Measurements from ENCODE around the gene GSTO2.
A peak's percentile ranks its signal among the peaks of the same experiment; 100 is the strongest.
"Not testable (repeated sequence)": the region's sequence is repeated elsewhere in the genome, so short reads cannot be mapped to it uniquely, and the experiment has no call there.

Gene GSTO2

GRCh38 chr10:104247513-104248146 lies 21.4 kb upstream of the GSTO2 start:
- H3K4me1 Mint-ChIP-seq, result peaks cover 17% of the 10 kb centered on the region
- no peak overlapping the region for H3K27ac Mint-ChIP-seq
- H3K27me3 Mint-ChIP-seq, result peaks cover 32% of the 10 kb centered on the region
- ATAC-seq (peak; percentile 88), DNase-seq (no peak)
- no peaks in the 10 kb centered on the region for H3K9me3 Mint-ChIP-seq
- H3K4me3 Mint-ChIP-seq, result peak overlapping the region; percentile 19 to 55

DNA sequence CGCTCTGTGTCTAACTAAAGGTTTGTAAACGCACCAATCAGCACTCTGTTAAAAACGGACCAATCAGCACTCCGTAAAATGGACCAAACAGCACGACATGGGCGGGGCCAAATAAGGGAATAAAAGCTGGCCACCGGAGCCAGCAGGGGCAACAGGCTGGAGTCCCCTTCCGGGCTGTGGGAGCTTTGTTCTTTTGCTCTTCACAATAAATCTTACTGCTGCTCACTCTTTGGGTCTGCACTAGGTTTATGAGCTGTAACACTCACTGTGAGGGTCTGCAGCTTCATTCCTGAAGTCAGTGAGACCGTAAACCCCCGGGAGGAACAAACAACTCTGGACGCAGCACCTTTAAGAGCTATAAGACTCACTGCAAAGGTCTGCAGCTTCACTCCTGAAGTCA lies 20.1 kb upstream of the GSTO2 start:
- H3K27ac Mint-ChIP-seq, DNase-seq: not testable (repeated sequence)

DNA sequence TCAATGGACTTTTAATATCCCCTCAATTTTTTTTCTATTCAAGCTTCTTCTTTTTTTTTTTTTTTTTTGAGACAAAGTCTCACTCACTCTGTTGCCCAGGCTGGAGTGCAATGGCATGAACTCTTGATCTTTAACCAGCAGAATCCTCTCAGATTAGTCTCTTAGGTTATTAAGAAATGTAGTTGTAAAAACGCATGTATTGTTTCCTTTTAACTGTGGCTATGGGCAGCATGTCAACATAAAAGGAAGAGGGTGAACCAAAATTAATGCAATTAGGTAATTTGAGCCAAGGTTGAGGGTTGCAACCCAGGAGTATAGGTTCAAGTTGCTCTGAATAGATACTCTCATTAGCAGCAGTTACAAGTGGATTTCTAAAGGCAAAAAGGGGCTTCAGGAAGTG lies 18.6 kb upstream of the GSTO2 start:
- peaks cover 23% of the 10 kb centered on the region for H3K27me3 Mint-ChIP-seq
- H3K27ac Mint-ChIP-seq, result no peak overlapping the region
- ATAC-seq (no peak), DNase-seq (no peak)
- H3K4me3 Mint-ChIP-seq, result no peak overlapping the region
- H3K9me3 Mint-ChIP-seq, result peaks cover 0 to 4% of the 10 kb centered on the region in 2 donors
- H3K4me1 Mint-ChIP-seq, result peaks cover 37% of the 10 kb centered on the region

More for the DNA sequence above, 20.1 kb upstream of the GSTO2 start:
- not testable (repeated sequence) for H3K4me3 Mint-ChIP-seq, ATAC-seq, H3K9me3 Mint-ChIP-seq
- H3K4me1 Mint-ChIP-seq, result peaks cover 30% of the 10 kb centered on the region
- peaks cover 23% of the 10 kb centered on the region for H3K27me3 Mint-ChIP-seq

DNA sequence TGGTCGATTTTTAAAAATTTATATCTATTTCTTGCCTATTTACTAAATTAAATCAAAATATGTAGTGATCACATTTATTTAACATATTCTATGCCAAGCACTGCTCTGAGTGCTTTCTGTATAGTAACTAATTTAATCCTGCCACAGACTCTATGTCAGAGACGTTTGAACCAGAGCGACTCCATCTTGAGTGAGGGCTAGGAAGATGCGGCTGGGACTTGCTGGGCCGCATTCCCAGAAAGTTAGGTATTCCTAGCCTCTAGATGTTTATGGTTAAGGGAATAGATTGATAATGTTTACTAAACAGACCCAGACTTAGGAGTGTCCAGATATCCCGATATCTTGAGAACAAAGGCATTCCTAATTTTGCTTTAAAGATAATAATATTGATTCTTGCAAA lies 17.5 kb upstream of the GSTO2 start:
- Mint-ChIP-seq H3K4me1 (peaks cover 41% of the 10 kb centered on the region), H3K4me3 (no peak overlapping the region), H3K27me3 (peaks cover 23% of the 10 kb centered on the region), H3K9me3 (peaks cover 0 to 4% of the 10 kb centered on the region in 2 donors), H3K27ac (no peak overlapping the region)
- DNase-seq (no peak), ATAC-seq (no peak)

- H3K9me3 Mint-ChIP-seq, result peaks cover 0 to 4% of the 10 kb centered on the region in 2 donors
- H3K27ac Mint-ChIP-seq, result no peak overlapping the region
- peaks cover 23% of the 10 kb centered on the region for H3K27me3 Mint-ChIP-seq
- H3K4me1 Mint-ChIP-seq, result peaks cover 40% of the 10 kb centered on the region
- H3K4me3 Mint-ChIP-seq, result no peak overlapping the region
- DNase-seq, result no peak
- no peak for ATAC-seq
These were observed 16.6 kb upstream of the GSTO2 start for GRCh38 chr10:104252368-104252767.

- ATAC-seq (no peak), DNase-seq (no peak)
- H3K4me1 Mint-ChIP-seq, result peaks cover 40% of the 10 kb centered on the region
- H3K9me3 Mint-ChIP-seq, result peaks cover 0 to 4% of the 10 kb centered on the region in 2 donors
- H3K4me3 Mint-ChIP-seq, result peak overlapping the region; percentile 8 to 69
- no peak overlapping the region for H3K27ac Mint-ChIP-seq
- H3K27me3 Mint-ChIP-seq, result peaks cover 23% of the 10 kb centered on the region
These were observed 15.9 kb upstream of the GSTO2 start for GRCh38 chr10:104253106-104253505.

DNA sequence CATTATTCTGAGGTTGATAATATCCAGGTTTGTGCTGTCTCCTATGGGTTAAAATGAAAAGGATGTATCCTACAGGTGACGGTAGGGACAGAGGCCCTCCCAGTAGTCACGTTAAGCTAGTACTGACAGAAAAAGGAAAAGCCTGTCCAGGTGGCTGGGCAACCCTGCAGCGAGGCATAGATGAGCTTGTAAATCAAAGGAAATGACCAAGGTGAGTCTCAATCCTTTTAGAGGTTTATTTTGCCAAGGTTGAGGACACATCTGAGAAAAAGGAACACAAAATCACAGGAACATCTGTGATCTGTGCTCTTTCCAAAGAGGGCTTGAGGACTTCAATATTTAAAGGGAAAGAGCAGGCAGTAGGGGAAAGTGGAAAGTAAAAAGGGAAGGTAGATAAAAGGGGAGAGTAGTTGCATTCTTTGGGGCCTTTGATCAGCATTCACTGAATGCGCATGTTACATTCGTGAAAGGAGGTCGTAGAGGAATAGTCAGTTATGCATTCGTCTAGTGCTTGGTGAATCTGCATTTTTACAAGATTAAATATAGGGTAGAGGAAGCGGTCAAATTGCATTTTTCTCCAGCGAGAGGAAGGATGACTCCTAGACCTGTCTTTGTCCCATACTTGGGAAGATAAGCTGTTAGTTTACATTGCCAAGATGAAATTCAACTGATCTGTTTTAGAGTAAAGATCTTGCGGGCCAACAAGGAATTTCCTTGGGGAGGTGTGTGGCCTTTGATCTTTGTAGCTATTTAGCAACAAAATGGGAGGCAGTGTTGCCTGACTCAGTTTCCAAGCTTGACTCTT lies 15.2 kb upstream of the GSTO2 start:
- ATAC-seq, result no peak
- no peak for DNase-seq
- Mint-ChIP-seq H3K4me1 (peaks cover 47% of the 10 kb centered on the region), H3K27ac (peak overlapping the region; percentile 12 to 95), H3K4me3 (peak overlapping the region; percentile 85 to 99), H3K27me3 (peaks cover 19% of the 10 kb centered on the region), H3K9me3 (peaks cover 0 to 4% of the 10 kb centered on the region in 2 donors)

DNA sequence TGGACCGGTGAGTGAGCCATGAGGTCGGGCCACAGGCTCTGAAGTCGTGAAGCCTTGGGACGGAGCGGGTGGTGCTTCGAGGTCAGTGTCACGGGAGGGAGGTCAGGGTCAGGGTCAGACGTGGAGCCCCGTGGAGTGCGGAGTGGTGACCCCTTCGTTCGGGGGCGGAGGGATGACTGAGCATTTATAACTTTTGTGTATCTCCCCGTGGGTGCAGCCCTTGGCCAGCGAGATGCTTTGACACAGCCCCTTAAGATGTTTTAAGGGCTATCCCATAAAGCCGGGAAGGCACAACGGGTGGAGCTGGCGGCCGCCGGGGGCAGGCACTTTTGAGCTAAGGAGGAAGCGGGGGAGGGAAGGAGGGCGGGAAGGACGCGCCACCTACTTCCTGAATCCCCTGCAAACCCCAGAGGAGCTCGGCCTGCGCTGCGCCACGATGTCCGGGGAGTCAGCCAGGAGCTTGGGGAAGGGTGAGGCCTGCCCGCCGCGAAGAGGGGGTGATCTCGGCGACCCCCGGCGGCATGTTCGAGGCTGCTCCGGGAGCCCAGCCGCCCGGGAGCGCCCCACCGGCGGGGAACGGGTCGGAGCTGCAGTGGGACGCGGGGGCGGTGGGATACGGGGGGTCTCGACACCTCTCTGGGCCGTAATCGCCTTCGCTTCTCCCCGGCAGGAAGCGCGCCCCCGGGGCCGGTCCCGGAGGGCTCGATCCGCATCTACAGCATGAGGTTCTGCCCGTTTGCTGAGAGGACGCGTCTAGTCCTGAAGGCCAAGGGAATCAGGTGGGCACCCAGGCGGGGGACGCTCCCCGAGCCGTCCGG lies 14.3 kb upstream of the GSTO2 start, which contains the start of gene GSTO1:
TSS of gene GSTO1 (plus strand) at position 400 of the 818 bp plus-strand sequence. CDS start at position 437, 37 bp downstream.
- peak in 1 of 2 donors; percentile 47 for DNase-seq
- Mint-ChIP-seq H3K9me3 (peaks cover 0 to 4% of the 10 kb centered on the region in 2 donors), H3K4me1 (peaks cover 56% of the 10 kb centered on the region), H3K4me3 (peak within 1 kb of the TSS; percentile 85 to 99), H3K27me3 (peaks cover 10% of the 10 kb centered on the region), H3K27ac (peak within 1 kb of the TSS; percentile 84 to 95)
- ATAC-seq, result peak; percentile 66

DNA sequence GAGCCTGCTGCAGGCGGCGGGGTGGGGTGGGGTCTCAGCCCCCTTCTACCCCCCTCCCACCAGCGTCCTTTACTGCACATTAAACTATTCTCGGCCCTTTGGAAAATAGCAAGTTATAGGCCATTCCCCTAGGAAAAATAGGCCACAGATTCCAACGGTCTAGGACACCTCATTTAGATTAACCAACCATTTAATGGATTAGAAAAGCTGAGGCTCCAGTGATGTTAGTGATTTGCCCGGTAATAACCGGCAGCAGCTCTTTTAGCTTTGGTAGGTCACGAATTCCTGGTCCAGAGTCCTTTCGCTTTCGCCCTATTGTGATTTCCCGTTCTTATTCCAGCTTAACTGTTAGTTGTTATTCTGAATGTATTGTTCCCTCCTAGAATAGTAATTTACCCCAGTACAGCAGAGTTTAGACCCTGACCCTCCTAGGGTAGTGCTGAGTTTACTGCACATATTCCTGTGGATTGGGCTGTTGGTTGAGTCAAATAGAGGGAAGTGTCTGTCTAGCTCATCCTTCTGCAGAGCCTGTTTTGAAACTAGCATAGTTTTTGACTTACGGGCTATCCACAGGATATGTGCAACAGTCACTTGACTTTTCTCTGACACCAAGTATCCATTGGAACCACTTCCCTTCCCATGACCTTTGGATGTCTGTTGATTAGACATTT lies 13.5 kb upstream of the GSTO2 start:
- H3K27me3 Mint-ChIP-seq, result peaks cover 3% of the 10 kb centered on the region
- H3K4me3 Mint-ChIP-seq, result peak overlapping the region; percentile 85 to 99
- peaks cover 63% of the 10 kb centered on the region for H3K4me1 Mint-ChIP-seq
- DNase-seq (peak in 1 of 2 donors; percentile 29), ATAC-seq (peak; percentile 81)
- peak overlapping the region; percentile 84 to 95 for H3K27ac Mint-ChIP-seq
- H3K9me3 Mint-ChIP-seq, result peaks cover 0 to 4% of the 10 kb centered on the region in 2 donors

GRCh38 chr10:104256335-104256961 lies 12.5 kb upstream of the GSTO2 start:
- Mint-ChIP-seq H3K27ac (peak overlapping the region; percentile 67 to 95), H3K4me1 (peaks cover 73% of the 10 kb centered on the region), H3K4me3 (peak overlapping the region; percentile 85 to 99), H3K9me3 (peaks cover 0 to 4% of the 10 kb centered on the region in 2 donors), H3K27me3 (no peaks in the 10 kb centered on the region)
- DNase-seq, result no peak
- ATAC-seq, result no peak

DNA sequence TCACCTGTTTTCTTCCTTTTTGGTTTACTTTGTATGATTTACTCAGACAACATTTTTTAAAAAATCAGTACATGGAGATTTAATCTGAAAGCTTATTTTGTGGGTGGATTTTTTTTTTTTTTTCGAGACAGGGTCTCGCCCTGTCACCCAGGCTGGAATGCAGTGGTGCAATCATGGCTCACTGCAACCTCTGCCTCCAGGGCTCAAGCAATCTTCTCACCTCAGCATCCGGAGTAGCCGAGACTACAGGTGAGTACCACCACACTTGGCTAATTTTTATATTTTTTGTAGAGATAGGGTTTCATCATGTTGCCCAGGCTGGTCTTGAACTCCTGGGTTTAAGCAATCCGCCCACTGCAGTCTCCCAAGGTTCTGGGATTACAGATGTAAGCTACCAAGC lies 11.7 kb upstream of the GSTO2 start:
- Mint-ChIP-seq H3K4me1 (peaks cover 81% of the 10 kb centered on the region), H3K9me3 (peaks cover 0 to 4% of the 10 kb centered on the region in 2 donors), H3K27ac (peak overlapping the region in 1 of 2 donors; percentile 71), H3K27me3 (no peaks in the 10 kb centered on the region), H3K4me3 (peak overlapping the region; percentile 41 to 99)
- DNase-seq, result no peak
- no peak for ATAC-seq

GRCh38 chr10:104258209-104258608 lies 10.8 kb upstream of the GSTO2 start:
- H3K27ac Mint-ChIP-seq, result peak overlapping the region in 1 of 2 donors; percentile 89
- peaks cover 80% of the 10 kb centered on the region for H3K4me1 Mint-ChIP-seq

GRCh38 chr10:104259456-104259855 lies 9.5 kb upstream of the GSTO2 start:
- DNase-seq (no peak), ATAC-seq (no peak)
- Mint-ChIP-seq H3K27me3 (no peaks in the 10 kb centered on the region), H3K4me1 (peaks cover 76% of the 10 kb centered on the region), H3K4me3 (peak overlapping the region in 1 of 2 donors; percentile 68), H3K27ac (no peak overlapping the region), H3K9me3 (no peaks in the 10 kb centered on the region)

More at GRCh38 chr10:104258209-104258608, 10.8 kb upstream of the GSTO2 start:
- DNase-seq (no peak), ATAC-seq (no peak)
- Mint-ChIP-seq H3K9me3 (peaks cover 0 to 4% of the 10 kb centered on the region in 2 donors), H3K27me3 (no peaks in the 10 kb centered on the region), H3K4me3 (peak overlapping the region in 1 of 2 donors; percentile 68)

DNA sequence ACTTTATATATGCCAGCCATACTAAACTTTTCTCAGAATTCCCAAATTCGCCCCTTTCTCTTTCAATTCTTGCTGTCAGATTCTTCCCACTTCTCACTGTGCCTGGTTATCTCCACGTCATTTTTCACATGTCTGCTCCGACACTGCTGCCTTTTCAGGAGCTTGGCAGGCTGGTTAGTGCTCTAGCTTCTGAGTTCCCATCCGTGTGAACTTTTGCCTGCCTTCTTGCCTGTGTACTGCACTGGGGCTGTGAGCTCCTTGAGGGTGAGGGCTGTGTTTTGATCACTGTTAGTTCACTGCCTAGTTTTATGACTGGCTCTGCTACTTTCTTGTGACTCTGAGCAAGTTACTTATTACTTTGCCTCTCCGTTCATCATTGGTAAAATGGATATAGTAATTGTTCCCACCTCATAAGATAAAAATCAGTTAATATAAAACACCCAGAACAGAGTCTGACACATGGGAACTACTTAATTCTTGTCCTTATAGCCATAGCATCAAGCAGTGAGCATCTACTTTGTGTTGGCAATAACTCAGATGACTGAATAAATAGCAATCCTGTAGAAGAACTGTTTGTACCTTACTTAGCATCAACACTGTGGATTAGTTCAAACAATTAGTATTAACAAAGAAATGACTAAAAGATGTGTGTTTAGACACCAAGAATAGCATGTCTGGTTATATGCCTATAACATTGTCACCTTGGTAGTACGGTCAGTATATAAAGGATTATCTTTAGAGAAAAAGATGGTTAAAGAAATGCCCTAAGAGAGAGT lies 8.8 kb upstream of the GSTO2 start:
- ATAC-seq (peak; percentile 62), DNase-seq (no peak)
- peak overlapping the region; percentile 45 to 85 for H3K4me3 Mint-ChIP-seq
- peak overlapping the region; percentile 87 to 93 for H3K27ac Mint-ChIP-seq
- H3K9me3 Mint-ChIP-seq, result no peaks in the 10 kb centered on the region
- no peaks in the 10 kb centered on the region for H3K27me3 Mint-ChIP-seq
- peaks cover 78% of the 10 kb centered on the region for H3K4me1 Mint-ChIP-seq
